HG02588 (cell line): ENCODE measurements around the gene PTBP1.
"Not testable (repeated sequence)": the region's sequence is repeated elsewhere in the genome, so short reads cannot be mapped to it uniquely, and the experiment has no call there.

Experiments
- ATAC-seq: cut with Tn5 transposase; IDR thresholded peaks from one replicate; pipeline ENCODE4 v1.9.1; 2021; ENCODE audit warnings: mild to moderate bottlenecking, moderate library complexity; ENCODE audit not compliant: unreplicated experiment

The PTBP1 gene

DNA sequence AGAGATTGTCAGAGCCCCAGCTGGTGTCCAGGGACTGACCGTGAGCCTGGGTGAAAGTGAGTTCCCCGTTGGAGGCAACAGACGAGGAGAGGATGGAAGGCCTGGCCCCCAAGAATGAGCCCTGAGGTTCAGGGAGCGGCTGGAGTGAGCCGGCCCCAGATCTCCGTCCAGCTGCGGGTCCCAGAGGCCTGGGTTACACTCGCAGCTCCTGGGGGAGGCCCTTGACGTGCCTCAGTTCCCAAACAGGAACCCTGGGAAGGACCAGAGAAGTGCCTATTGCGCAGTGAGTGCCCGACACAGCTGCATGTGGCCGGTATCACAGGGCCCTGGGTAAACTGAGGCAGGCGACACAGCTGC lies 53.7 kb downstream of the PTBP1 start:
- no peak for ATAC-seq

DNA sequence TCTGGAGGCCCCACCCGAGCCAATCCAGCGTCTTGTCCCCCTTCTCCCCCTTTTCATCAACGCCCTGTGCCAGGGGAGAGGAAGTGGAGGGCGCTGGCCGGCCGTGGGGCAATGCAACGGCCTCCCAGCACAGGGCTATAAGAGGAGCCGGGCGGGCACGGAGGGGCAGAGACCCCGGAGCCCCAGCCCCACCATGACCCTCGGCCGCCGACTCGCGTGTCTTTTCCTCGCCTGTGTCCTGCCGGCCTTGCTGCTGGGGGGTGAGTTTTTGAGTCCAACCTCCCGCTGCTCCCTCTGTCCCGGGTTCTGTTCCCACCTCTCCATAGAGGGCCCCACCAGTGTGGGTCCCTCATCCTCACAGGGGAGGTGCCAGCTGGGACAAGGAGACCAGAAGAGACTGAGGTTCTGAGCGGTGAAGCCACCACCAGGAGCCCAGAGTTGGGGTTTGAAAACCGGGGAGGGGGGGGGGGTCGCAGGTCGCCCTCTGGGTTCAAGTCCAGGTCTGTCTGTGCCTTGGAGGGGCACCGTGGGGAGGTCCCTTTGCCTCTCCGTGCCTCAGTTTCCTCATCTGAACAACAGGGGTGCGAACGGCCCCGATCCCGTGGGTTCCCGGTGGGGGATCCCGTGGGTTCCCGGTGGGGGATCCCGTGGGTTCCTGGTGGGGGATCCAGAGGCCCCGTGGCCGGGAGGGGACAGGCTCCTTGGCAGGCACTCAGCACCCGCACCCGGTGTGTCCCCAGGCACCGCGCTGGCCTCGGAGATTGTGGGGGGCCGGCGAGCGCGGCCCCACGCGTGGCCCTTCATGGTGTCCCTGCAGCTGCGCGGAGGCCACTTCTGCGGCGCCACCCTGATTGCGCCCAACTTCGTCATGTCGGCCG lies 55.1 kb downstream of the PTBP1 start, which contains the start of gene ELANE:
Gene ELANE (plus strand): TSS at position 168 of the 878 bp plus-strand sequence. CDS start 26 bp downstream, at position 194.
- no peak for ATAC-seq

DNA sequence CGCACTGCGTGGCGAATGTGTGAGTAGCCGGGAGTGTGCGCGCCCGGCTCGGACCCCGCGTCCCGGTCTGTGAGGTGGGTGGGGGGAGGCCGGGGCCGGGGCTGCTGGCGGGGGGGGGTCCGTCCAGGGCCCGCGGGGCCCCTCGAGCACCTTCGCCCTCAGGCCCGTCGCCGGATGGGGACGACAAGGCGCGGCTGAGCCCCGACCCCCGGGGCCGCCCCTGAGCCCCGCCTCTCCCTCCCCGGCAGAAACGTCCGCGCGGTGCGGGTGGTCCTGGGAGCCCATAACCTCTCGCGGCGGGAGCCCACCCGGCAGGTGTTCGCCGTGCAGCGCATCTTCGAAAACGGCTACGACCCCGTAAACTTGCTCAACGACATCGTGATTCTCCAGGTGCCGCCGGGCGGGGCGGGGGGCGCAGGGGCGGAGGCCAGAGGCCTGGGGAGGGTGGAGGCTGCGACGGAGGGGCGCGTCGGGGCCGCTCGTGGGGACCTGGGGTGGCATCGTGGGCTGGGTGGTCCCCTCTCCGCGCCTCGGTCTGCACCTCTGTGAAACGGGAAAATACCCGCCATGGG lies 55.8 kb downstream of the PTBP1 start:
- no peak for ATAC-seq

DNA sequence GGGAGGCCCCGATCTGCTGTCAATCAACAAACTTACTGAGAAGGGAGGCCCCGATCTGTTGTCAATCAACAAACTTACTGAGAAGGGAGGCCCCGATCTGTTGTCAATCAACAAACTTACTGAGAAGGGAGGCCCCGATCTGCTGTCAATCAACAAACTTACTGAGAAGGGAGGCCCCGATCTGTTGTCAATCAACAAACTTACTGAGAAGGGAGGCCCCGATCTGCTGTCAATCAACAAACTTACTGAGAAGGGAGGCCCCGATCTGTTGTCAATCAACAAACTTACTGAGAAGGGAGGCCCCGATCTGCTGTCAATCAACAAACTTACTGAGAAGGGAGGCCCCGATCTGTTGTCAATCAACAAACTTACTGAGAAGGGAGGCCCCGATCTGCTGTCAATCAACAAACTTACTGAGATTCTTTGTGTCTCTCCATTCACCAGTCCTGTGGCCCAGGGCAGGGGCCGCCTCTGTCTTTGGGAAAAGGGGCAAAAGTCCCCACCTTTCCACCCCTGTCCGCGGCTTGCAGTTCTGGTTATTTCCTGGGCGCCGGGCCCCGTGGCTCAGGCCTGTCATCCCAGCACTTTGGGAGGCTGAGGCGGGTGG lies 56.5 kb downstream of the PTBP1 start:
- ATAC-seq: not testable (repeated sequence)

DNA sequence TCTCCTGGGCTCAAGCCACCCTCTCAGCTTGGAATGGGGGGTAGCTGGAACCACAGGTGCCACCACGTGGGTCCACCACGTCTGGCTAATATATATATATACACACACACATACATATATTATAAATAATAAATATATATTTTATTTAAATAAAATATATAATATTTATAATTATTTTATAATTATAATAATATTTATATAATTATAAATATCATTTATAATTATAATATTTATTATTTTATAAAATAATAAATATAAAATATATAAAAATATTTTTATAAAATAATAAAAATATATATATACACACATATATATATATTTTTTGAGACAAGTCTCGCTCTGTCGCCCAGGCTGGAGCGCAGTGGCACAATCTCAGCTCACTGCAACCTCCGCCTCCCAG lies 57.3 kb downstream of the PTBP1 start:
- no peak for ATAC-seq

DNA sequence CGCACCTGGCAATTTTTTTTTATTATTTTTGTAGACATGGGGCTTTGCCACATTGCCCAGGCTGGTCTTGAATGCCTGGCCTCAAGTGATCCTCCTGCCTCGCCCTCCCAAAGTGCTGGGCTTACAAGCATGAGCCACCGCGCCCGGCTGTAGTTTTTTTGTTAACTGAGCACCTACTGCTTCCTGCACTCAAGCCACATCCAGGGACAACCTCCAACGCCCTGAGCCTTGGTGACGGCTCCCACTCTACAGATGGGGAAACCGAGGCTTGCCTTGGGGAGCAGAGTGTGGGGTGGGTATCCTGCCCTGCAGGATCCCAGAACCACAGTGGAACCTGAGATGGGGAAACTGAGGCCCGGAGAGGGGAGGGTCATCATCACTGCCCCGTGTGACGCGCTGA lies 57.9 kb downstream of the PTBP1 start:
- ATAC-seq: no peak

DNA sequence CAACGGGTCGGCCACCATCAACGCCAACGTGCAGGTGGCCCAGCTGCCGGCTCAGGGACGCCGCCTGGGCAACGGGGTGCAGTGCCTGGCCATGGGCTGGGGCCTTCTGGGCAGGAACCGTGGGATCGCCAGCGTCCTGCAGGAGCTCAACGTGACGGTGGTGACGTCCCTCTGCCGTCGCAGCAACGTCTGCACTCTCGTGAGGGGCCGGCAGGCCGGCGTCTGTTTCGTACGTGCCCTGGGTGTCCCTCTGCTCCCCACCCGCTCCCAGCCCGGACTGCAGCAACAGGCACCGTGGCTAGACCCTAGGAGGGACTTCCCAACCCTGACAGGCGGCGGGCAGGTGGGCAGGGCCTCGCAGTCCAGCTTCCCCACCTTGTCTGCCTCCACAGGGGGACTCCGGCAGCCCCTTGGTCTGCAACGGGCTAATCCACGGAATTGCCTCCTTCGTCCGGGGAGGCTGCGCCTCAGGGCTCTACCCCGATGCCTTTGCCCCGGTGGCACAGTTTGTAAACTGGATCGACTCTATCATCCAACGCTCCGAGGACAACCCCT lies 58.4 kb downstream of the PTBP1 start:
- no peak for ATAC-seq

DNA sequence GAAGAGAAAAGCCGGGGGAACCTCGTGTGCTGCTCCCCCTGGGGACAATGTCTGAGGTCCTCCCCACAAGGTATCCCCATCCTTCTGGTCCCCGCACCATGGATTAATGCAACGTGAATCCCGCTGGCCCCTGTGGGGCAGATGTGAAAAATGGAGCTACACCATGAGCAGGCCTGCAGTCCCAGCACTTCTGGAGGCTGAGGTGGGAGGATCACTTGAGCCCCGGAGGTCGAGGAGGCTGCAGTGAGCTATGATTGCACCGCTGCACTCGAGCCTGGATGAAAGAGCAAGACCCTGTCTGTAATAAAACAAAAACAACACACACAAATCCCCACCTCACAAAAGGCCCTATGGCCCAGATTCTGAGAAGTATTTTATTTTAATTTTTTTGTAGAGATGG lies 61.0 kb downstream of the PTBP1 start:
- ATAC-seq: no peak

DNA sequence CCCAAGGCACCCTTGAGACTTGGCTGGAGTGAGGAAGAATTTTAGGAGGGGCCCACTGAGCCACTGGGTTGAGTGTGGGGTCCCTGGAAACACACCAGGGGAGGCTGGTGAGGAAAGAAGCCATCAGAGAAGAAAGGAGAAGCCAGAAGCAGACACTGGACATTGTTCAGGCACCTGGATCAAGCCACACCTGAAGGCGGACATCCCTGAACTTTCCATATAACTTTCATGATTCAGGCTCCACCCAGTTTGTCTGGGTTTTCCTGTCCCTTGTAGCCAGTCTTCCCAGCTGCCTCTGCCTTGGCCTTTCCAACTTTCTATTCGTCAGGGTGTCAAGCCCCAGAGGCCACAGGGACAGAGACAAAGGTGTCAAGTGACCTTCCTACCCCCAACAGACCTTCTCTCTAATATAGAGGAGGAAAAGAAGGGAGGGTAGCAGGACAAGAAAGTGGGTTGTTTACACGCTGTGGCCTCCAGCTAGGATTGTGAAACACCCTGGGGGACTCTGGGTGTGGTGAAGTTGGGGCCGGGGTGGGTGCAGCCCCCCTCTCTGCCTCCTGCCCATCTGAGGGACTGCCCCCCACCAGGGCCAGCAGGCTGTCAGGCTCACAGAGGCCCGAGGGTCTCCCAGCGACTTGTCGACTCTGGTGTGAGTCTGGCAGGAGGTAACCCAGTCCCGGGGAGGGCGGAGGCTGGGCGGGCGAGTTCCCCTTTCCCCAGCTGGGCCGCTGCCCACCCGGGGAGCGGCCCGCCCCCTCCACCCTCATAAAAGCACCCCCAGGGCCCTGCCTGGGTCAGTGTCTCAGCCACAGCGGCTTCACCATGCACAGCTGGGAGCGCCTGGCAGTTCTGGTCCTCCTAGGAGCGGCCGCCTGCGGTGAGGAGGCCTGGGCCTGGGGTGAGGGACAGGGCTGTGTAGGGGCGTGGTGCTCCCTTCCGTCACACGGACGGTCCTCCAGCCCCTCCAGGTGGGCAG lies 61.9 kb downstream of the PTBP1 start, which contains the start of gene CFD:
Gene CFD (plus strand): TSS at position 797 of the 976 bp plus-strand sequence. CDS start 26 bp downstream, at position 823.
- ATAC-seq: no peak

DNA sequence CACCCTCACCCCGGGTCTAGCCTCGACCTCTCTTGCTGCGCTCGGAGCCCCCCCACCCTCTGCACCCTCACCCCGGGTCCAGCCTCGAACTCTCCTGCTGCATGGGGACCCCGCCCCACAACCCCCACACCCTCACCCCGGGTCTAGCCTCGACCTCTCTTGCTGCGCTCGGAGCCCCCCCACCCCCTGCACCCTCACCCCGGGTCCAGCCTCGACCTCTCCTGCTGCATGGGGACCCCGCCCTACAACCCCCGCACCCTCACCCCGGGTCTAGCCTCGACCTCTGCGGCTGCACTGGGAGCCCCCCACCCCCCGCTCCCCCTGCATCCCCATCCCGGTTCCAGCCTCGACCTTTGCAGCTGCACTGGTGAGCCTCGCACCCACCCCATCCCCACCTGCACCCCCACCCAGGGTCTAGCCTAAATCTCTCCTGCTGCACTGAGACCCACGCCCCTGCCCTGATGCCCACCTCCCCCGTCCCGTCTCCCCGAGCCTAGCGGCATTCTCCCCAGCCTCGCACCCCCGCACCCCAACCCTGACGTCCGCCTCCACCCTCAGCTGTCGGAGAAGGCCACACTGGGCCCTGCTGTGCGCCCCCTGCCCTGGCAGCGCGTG lies 64.0 kb downstream of the PTBP1 start:
- ATAC-seq: no peak
